Measurements from ENCODE around the gene ANKRD10. TPM values are rescaled to one million over a fixed set of nuclear protein-coding genes. Genes with fewer than 3 reads are reported as not detected.

ANKRD10 gene
- total RNA-seq, 1 donor from 2014 or later = 157 TPM

GRCh38 chr13:110828705-110829104, 86.2 kb downstream of the ANKRD10 start:
- no peak overlapping the region for H3K27ac Mint-ChIP-seq (ENCODE audit: unreplicated experiment)
- H3K27ac ChIP-seq (ENCODE audit: low read depth, low read length) = no peak overlapping the region
- FAIRE-seq (no peak), DNase-seq (ENCODE audit: low read depth) (no peak)
- H3K9ac ChIP-seq (ENCODE audit: low read length) = no peak overlapping the region
- peaks cover 26% of the 10 kb centered on the region for H3K27me3 Mint-ChIP-seq (ENCODE audit: low read depth, unreplicated experiment)
- H3K79me2 ChIP-seq (ENCODE audit: insufficient read depth, low read length) = no peaks in the 10 kb centered on the region
- no peaks in the 10 kb centered on the region for H3K9me3 ChIP-seq (ENCODE audit: insufficient read depth, low read depth, low read length)
- no peaks in the 10 kb centered on the region for H3K36me3 Mint-ChIP-seq (ENCODE audit: low read depth, unreplicated experiment)
- no peak overlapping the region for H3K4me3 ChIP-seq (ENCODE audit: insufficient read depth, low read depth, low read length)
- no peaks in the 10 kb centered on the region for H3K9me3 Mint-ChIP-seq (ENCODE audit: unreplicated experiment)
- TF ChIP-seq CTCF (IDR thresholded peaks at IDR 0.05; ENCODE audit: insufficient read depth, low read depth, low read length) (no peak), EZH2 (IDR thresholded peaks at IDR 0.05; ENCODE audit: insufficient read depth, low read length) (no peak)
- H2AFZ ChIP-seq (ENCODE audit: low read depth, low read length) = no peak overlapping the region
- no peaks in the 10 kb centered on the region for H3K36me3 ChIP-seq (ENCODE audit: insufficient read depth, low read length)
- no peaks in the 10 kb centered on the region for H4K20me1 ChIP-seq (ENCODE audit: insufficient read depth, low read length)
- H3K4me1 Mint-ChIP-seq (ENCODE audit: low read depth, unreplicated experiment) = no peaks in the 10 kb centered on the region
- no peak overlapping the region for H3K4me2 ChIP-seq (ENCODE audit: low read length)
- no peaks in the 10 kb centered on the region for H3K4me1 ChIP-seq (ENCODE audit: insufficient read depth, low read length)
- no peak overlapping the region for H3K4me3 Mint-ChIP-seq (ENCODE audit: unreplicated experiment)
- peaks cover 2% of the 10 kb centered on the region for H3K27me3 ChIP-seq (ENCODE audit: insufficient read depth, low read length)

Other genes starting within 250 kb of the ANKRD10 start
- 44.1 and 51.4 TPM in 2 replicates for gene CARS2, start 209.0 kb downstream of the ANKRD10 start, total RNA-seq
- 10.0 and 11.8 TPM in 2 replicates for gene ING1, start 201.4 kb downstream of the ANKRD10 start, total RNA-seq
- 64.7 and 73.7 TPM in 2 replicates for gene ARHGEF7, start 200.2 kb upstream of the ANKRD10 start, total RNA-seq